Lower leg skin (tissue), 3 donors: ENCODE results near the gene AK5.

Experiments
- CTCF ChIP-seq, 3 donors: fragments of 450-650 bp; IDR thresholded peaks; one replicate each; pipeline ENCODE4 v1.5.1; 2016; ENCODE audit warnings: antibody characterized with exemption in 3 of 3, mild to moderate bottlenecking in 3 of 3, moderate library complexity in 2 of 3
- POLR2A ChIP-seq, 2 donors: fragments of 450-650 bp; IDR thresholded peaks; one replicate each; pipeline ENCODE4 v1.6.1; 2016 to 2017; ENCODE audit warnings: antibody characterized with exemption in 2 of 2, mild to moderate bottlenecking in 1 of 2, moderate library complexity in 1 of 2

GRCh38 chr1:77245830-77246229 lies 36.0 kb upstream of the AK5 start:
- TF ChIP-seq CTCF (IDR thresholded peaks at IDR 0.05) (no peak), POLR2A (IDR thresholded peaks at IDR 0.05) (no peak)
